Fibroblast of skin of scalp (primary cell): ENCODE measurements around the gene UNC80.

Experiments used
- DNase-seq: peaks from one replicate; pipeline ENCODE4 v3.0.0-alpha.2; 2013

UNC80 gene

DNA sequence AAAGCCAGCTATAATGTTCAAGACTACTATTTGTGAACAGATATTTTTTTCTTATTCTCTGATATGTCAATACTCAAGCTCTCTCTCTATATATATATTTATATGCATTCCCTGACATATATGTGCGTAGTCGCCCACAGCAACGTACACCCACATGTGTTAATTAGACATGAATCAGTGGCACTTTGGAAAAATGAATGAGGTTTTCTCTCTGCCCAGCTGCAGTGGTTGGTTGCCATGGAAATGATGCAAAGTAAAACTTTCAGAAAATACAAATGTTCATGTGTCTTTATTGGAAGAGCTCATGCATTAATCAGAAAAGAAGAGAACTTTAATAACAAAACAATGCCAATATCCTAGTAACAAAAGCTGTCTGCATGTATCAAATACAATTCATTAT is 34.7 kb downstream of the UNC80 start:
- DNase-seq: no peak

DNA sequence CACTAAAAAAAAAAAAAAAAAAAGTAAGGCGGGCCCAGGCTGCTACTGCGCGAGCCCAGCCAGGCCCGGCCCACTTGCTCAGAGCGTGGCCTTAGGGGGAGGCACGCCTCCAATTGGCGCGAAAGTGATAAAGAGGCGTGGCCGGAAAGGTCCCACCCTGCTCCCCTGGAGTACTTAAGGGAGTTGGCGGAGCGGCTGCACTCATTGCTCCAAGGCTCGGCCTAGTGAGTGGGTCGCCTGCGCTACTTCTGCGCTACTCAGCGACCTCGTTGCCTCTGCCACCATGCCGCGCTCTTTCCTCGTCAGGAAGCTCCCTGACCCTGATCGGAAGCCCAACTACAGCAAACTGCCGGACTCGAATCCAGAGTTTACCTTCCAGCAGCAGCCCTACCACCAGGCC is 36.9 kb downstream of the UNC80 start:
- DNase-seq: no peak

DNA sequence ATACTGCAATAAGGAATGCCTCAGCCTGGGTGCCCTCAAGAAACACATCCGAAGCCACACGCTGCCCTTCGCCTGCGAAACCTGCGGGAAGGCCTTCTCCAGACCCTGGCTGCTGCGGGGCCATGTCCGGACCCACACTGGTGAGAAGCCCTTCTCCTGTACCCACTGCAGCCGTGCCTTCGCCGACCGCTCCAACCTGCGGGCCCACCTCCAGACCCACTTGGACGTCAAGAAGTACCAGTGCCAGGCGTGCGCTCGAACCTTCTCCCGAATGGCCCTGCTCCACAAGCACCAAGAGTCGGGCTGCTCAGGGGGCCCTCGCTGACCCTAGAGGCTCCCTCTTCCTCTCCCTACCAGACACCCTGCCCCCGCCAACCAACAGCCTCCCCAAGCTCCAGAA is 37.6 kb downstream of the UNC80 start:
- no peak for DNase-seq

DNA sequence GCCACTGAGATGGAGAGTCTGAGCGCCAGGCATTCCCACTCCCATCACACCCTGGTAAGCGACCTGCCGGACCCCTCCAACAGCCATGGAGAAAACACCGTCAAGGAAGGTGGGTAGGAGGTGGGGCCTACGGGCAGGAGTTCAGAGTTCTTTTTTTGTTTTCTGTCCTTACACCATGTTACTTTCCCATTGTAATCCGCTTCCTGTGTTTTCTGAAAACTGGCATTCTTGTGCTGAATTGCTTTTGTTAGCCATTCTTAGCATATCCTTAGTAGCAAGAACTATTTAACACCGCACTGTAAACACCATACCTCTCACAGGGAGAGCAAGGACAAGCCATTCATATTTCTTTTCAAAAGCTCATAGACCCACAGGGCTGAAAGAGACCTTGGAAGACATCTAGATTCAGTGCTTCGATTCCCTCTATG is 46.2 kb downstream of the UNC80 start:
- DNase-seq: no peak

DNA sequence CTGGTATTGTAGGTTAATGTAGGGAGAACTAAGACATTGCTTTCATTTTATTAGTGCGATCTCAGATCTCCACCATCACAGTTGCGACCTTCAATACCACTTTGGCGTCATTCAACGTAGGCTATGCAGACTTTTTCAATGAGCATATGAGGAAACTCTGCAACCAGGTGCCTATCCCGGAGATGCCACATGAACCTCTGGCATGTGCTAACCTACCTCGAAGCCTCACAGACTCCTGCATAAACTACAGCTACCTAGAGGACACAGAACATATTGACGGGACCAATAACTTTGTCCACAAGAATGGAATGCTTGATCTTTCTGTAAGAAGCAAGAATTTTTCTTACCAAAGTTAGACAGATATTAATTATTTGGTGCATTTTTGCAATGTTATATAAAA is 47.3 kb downstream of the UNC80 start:
- DNase-seq: no peak

DNA sequence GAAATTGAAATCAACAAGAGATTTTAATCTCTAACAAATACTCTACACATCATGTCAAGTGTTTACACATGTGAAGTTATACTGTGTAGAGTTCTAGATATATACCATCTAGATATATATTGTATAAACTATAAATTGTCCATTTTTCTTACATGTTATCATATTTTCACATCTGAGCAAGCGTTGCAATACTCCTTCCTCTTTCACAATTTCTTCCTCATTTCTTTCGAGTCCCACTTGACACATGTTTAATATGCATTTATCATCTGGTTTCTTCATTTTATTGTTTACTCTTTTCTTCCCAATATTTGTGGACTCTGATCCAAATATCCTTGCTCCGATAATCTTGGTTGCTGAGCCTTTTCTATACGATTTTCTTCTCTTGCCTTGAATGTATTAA is 50.2 kb downstream of the UNC80 start:
- no peak for DNase-seq

DNA sequence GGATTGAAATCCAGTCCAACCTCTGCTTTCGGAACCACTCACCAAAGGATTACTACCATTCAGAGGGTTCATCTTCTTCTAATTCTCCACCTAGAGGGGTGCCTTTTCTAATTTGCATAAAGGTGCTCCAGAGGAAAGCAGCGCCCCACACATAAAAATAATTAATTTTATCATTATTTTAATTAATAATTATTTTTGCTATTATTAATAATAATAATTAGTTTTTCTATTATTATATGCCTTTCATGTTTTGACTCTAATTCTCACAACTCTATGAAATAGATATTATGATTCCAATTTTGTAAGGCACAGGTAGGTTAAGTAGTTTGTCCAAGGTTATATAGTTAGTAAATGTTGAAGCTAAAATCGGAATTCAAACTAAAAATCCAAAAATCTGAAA is 51.9 kb downstream of the UNC80 start:
- no peak for DNase-seq

DNA sequence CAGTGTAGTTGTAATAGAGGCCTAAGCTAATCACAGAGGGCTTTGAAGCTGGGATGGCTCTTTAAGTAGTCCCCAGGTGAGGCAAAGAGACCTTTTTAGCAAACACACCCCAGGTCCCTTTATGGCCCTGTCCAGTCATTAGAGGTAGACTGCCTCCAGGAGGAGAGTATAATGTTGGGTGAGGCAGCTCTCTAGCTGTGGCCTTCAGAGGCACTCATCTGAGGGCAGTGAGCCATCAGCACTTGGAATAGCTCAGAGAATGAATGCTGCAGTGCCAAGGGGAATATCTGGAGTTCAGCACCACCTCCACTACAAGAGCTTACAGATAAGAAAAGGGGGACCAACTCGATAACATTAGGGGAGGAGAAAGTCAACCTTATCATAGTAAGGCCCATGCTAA is 52.8 kb downstream of the UNC80 start:
- no peak for DNase-seq

DNA sequence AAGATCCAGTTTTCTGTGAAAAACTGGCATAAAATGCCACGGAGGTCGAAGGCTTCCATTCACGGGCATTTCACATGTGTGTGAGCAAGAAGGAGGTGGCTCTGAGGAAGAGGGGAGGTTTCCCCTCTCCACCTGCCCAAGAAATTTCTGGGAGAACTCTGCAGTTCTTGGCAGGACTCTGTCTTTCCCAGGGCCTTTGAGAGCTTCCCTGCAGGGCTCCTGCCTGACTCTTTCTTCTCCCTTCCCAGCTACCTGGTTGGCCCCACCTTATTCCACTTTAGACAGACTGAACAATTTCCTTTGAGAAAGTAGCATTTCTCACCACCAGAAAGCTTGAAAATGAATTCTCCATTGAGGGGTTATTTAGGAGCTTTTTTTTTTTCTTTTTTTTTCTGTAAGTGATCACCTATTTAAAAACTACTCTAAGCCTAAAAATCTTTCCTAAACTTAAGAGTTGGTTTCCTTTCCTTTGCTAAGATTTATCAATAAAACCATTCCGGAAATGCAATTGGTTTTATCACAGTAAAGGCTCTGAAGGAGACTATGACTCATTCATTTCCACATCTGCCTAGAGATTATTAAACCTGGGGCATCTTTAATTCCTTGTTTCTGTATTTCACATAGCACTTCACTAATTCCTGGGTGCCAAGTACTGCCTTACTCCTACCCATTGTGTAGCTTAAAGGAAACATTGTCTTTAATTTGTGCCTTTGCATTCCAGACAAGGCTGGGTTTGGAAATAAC is 59.3 kb downstream of the UNC80 start:
- DNase-seq: no peak

DNA sequence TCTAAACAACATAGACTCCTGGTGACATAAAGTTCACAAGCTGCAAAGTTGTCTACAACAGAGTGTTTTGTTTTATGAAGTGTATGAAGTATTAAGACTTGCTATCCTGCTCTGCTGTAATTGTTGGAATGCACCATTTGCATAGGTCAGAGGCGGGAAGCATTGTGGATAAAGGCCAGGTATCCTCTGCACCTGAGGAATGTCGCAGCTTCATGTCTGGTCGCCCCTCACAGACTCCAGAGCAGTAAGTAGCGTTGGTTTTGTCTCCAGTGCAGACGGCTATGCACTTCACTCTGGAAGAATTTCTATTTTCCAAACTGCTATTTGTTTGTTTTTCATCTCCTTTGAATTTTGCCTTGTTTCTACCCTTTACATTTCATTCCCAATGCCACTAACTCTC is 63.1 kb downstream of the UNC80 start:
- DNase-seq: no peak

DNA sequence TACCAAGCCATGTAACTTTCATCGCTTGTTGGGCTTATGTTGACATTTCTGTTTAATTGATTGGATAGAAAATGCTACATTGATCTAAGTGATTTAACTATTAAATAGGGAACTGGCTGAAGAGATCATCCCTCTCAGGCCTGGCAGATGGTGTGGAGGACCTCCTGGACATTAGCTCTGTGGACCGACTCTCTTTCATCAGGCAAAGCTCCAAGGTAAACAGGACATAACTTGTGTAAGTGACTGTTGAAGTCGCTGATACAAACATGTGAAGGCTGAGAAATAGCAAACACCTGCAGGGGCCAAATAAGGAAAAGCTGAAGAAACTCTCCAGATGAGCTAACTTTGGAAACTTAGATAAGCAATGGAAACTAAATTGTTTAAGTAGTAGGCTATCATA is 68.8 kb downstream of the UNC80 start:
- no peak for DNase-seq

DNA sequence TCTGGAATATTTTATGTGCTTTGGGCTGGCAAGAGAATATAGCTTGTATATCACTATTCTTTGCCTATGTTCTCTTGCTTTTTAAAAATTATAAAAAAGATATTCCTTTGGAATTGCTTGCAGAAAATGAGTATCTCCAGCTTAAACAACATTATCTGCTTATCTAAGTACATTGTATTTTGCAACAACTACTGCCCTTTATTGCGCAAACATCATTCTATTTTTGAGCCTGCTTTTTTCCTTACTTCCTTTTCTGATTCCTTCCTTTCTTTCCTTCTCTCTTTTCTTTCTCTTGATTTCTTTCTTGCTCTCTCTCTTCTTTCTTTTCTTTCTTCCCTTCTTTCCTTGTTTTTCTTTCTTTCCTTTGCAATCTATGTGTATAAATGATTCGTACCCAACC is 74.0 kb downstream of the UNC80 start:
- DNase-seq: no peak

DNA sequence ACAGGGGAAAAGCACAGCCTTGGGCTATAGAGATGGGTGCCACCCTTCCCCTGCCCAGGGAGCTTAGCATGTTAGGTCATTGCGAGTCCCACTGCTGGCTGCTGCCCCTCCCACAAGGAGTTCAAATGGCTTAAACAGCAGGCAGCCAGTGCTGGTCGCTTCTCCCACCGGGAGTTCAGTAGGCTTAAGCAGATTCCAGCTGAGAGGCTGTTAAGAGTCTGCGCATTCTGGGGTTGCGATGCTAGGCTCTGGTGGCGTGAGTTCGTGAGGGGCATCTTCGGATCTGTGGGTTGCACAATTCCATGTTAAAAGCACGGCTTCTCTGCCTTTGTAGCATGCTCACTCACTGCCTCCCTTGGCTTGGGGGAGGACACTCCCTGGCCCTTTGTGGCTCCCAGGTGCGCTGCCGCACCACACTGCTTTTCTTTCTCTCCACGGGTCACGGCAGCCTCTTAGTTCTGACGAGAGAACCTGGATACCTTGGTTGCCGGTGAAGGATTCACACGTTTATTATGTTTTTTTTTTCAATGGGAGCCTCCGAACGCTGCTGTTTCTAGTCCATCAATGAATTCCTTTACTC is 93.2 kb downstream of the UNC80 start:
- DNase-seq: no peak

DNA sequence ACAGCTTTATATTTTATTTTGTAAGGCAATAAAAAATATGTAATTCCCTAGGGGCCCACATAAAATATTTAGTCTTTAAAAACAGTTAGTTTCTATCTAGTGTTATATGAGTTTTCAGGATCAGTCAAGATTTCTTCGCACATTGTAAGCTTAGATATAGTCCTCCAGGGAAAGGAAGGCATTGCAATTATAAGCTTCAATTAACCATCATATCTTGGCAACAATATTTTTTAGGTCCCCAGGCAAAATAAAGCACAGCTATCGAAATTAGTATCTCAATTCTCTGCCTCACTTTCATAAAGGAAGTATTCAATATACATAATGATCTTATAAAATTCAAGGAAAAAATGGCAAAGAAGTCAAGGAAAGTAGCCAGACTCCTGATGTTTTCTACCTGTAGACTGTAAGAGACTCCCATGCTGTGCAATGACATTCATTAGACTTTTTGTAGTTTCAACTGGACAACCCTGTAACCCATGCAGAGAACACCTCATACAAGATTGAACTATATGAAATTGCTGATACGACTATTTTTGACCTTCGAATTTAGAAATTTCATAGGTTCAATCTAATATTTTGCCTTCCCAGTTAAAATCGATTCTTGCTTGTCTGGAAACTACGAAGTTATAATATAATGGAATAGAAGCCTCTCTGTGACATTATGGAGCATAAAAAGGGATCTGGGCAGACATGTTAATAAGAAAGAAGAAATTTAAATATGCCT is 96.8 kb downstream of the UNC80 start:
- DNase-seq: no peak

DNA sequence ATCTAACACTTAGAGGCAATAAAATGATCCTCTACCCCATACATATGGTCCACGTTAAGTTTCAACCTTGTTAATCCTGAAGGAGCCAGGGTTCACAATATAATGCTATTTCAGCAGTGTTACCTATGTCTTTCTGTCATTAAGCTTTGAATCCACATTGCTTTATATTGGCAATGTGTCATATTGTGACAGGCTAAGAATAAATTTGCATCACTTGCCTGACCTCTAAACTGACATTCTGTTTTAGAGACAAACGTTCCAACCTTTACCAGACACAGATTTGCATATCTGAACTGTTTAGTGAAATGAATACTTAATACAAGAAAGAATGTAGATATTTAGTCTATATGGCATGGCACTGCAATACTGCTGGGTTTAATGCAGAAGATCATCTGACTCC is 98.4 kb downstream of the UNC80 start:
- no peak for DNase-seq

DNA sequence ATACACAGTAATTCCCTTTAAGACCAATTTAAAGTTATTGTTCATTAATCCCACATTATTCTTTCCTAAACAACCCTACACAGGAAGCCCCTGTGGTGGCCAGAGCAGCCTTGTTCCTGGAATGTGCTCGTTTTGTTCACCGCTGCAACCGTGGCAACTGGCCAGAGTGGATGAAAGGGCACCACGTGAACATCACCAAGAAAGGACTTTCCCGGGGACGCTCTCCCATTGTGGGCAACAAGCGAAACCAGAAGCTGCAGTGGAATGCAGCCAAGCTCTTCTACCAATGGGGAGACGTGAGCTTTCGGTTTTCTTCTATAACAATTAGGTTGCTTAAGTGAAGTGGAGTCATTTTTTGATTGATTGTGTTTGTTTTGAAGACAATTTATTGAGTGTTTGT is 101.0 kb downstream of the UNC80 start:
- DNase-seq: peak; percentile 28

DNA sequence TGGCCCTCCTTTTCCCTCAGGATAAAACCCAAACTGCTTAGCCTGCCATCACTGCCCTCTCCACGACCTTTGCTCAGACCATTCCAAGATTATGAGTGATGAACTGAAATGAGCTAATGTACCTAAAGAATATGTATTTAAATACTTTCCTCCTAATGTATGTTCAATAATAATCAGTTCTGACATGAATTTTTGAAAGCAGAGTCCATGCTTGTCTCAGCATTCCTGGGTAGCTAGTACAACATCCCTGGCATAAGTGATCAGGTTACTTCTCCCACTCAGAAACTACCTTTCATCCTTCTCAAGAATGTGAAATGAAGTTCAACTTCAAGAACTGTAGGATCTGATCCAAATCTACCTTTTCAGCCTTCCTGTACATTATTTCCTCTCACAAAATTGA is 103.6 kb downstream of the UNC80 start:
- no peak for DNase-seq

DNA sequence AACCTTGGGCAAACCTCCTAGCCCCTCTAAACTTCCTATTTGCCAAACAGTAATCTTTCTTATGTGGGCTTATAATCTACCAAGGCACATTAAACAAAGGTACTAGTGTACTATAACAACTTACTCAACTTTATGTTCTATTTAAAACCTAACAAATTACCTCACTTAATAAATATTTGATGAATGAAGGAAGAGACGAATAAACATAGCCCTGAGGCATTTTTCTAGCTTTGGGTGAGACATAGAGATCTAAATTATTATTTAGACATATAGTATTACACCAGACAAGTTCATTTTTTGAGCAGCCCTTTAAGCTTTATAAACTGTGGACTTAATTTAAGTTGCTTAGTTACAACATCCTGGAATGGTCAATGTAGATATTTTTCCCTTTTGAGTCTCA is 104.6 kb downstream of the UNC80 start:
- no peak for DNase-seq

DNA sequence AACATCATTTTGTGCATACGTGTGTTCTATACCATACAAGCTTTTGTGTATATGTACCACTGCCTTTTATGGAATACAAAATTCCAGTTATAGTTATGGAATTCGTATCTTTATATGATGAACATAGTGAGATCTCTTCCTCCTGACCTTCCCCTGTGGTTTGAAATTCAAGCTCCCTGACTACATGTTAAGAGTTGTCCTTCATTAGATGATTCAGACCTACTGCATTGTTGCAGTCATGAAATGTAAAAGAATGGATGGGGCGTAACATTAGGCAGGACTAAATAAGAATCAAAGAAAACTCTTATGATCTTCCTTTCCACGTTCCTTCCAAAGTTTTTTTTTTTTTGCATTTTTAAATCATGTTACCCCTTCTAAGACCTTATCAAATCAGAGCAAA is 107.1 kb downstream of the UNC80 start:
- no peak for DNase-seq

DNA sequence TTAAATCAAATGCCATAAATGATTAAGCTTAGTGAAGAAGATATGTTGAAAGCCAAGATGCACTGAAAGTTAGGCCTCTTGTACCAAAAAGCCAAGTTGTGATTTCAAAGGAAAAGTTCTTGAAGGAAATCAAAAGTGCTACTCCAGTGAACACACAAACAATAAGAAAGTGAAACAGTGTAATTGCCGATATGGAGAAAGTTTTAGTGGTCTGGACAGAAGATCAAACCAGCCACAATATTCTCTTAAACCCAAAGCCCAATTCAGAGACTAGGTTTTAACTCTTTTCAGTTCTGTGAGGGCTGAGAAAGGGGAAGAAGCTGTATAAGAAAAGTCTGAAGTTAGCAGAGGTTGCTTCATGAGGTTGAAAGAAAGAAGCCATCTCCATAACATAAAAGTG is 129.0 kb downstream of the UNC80 start:
- no peak for DNase-seq

DNA sequence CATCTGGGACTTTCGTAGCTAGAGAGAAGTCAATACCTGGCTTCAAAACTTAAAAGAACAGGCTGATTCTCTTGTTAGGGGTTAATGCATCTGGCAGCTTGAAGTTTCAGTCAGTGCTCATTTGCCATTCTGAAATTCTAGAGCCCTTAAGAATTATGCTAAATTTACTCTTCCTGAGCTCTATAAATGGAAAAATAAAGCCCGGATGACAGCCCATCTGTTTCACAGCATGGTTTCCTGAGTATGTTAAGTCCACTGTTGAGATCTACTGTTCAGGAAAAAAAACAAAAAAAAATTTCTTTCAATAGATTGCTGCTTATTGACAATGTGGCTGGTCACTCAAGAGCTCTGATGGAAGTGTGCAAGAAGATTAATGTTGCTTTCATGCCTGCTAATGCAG is 129.5 kb downstream of the UNC80 start:
- no peak for DNase-seq

DNA sequence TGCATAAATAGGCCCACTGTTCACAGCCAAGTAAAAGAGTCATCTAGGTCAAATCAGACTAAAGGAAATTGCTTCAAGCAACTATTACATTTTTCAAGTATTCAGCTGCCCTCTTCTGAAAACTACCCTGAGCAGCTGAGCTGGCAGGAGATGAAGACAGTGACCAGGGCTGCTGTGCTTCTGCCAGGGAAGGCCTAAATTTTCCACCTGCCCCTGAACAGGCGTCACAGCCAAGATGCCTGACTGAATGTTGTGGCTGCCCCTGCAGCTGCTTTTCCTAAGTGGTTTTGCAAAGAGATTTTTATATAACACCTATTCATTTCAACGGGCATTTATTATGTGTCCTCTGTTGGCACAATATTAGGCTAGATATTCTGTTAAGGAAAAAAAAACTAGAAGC is 134.1 kb downstream of the UNC80 start:
- DNase-seq: no peak

DNA sequence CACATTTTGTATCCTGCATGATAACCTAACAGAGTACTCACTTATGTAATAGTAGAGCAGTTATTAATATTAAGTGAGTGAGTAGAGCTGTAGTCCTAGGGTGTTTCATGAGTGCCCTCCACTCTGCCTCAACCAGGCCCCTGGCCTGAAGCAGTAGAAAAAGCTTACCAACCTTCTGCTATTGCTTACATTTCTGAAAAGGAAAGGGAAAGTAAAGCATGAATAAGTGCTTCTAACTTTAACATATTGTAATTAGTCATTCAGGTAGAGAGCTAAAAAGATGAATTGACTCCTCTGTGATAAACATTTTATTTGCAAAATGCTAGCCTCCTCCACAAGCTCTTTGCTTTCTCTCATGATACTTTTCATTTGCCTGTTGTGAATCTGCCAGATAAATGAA is 136.1 kb downstream of the UNC80 start:
- no peak for DNase-seq

DNA sequence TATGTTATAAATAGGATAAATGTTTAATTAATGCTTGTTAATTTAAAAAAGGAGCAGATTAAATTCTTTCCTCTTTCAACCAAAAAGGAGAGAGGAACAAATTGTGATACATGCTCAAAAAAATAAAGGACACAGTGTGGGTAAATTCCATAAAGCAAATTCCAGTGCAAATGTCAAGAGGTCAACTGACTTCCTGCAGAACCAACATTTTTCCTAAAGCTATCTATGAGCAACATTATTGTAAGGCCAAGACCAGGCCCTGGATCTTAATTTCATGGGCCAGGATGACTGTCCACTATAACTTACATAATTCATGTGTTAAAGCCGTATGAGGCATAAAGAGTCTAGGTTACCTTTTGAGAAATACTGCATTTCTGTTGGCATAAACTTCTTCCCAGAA is 136.9 kb downstream of the UNC80 start:
- DNase-seq: no peak
